ENCODE measurements around the gene ATP5ME.

The ATP5ME gene

GRCh38 chr4:674172-675035, at the start of gene ATP5ME, which contains the start of gene MYL5:
Gene ATP5ME, minus strand, starts transcription at chr4:674276. Its CDS starts 29 bp downstream, at chr4:674247.
Gene MYL5, plus strand, starts transcription at chr4:674542. Its CDS starts 3,485 bp downstream, at chr4:678027.
- Histone ChIP-seq H3K9me2 (replicated peaks; ENCODE audit: control insufficient read depth, low read length) (no peaks in the 10 kb centered on the region), H3K4me3 (ENCODE audit: low read length) (peak within 1 kb of the TSS; percentile 89), H3K4me1 (ENCODE audit: control insufficient read depth, low read length) (peaks cover 47% of the 10 kb centered on the region), H3K27ac (ENCODE audit: low read depth, low read length) (peak within 1 kb of the TSS; percentile 92), H3K27me3 (ENCODE audit: control insufficient read depth, low read length) (no peaks in the 10 kb centered on the region), H3K9me3 (ENCODE audit: control insufficient read depth, insufficient read depth, low read length) (no peaks in the 10 kb centered on the region), H3F3A (ENCODE audit: control insufficient read depth, insufficient read depth) (peaks cover 10% of the 10 kb centered on the region), H3K4me2 (ENCODE audit: low read length) (peak within 1 kb of the TSS; percentile 98), H4K20me1 (ENCODE audit: control insufficient read depth, insufficient read depth, low read depth, low read length) (no peaks in the 10 kb centered on the region), H3K79me2 (ENCODE audit: control insufficient read depth, low read length) (peaks cover 26% of the 10 kb centered on the region), H3K36me3 (ENCODE audit: control insufficient read depth, low read length) (peaks cover 44% of the 10 kb centered on the region)
- TF ChIP-seq CTCF (IDR thresholded peaks at IDR 0.05; ENCODE audit: low read depth, low read length, poor library complexity, severe bottlenecking) (peak; percentile 90), EZH2phosphoT487 (IDR thresholded peaks at IDR 0.05; ENCODE audit: borderline replicate concordance, low read length) (no peak)

GRCh38 chr4:722851-723360, 48.8 kb upstream of the ATP5ME start:
- Histone ChIP-seq H3K27ac (ENCODE audit: low read depth, low read length) (no peak overlapping the region), H3K4me2 (ENCODE audit: low read length) (no peak overlapping the region), H3K9me2 (replicated peaks; ENCODE audit: control insufficient read depth, low read length) (no peaks in the 10 kb centered on the region), H3F3A (ENCODE audit: control insufficient read depth, insufficient read depth) (no peaks in the 10 kb centered on the region), H3K9me3 (ENCODE audit: control insufficient read depth, insufficient read depth, low read length) (peaks cover 3% of the 10 kb centered on the region; the same call in 1 of the 2 replicates), H3K4me3 (ENCODE audit: low read length) (no peak overlapping the region), H3K36me3 (ENCODE audit: control insufficient read depth, low read length) (peaks cover 20% of the 10 kb centered on the region), H4K20me1 (ENCODE audit: control insufficient read depth, insufficient read depth, low read depth, low read length) (peaks cover 5% of the 10 kb centered on the region; the same call in 1 of the 2 replicates), H3K79me2 (ENCODE audit: control insufficient read depth, low read length) (peaks cover 94% of the 10 kb centered on the region), H3K4me1 (ENCODE audit: control insufficient read depth, low read length) (no peaks in the 10 kb centered on the region), H3K27me3 (ENCODE audit: control insufficient read depth, low read length) (no peaks in the 10 kb centered on the region)
- no peak for TF ChIP-seq EZH2phosphoT487 (IDR thresholded peaks at IDR 0.05; ENCODE audit: borderline replicate concordance, low read length)
- no peak for TF ChIP-seq CTCF (IDR thresholded peaks at IDR 0.05; ENCODE audit: low read depth, low read length, poor library complexity, severe bottlenecking)

- Histone ChIP-seq H3K9me3 (ENCODE audit: control insufficient read depth, insufficient read depth, low read length) (peaks cover 3% of the 10 kb centered on the region; the same call in 1 of the 2 replicates), H4K20me1 (ENCODE audit: control insufficient read depth, insufficient read depth, low read depth, low read length) (peaks cover 5% of the 10 kb centered on the region; the same call in 1 of the 2 replicates), H3K9me2 (replicated peaks; ENCODE audit: control insufficient read depth, low read length) (no peaks in the 10 kb centered on the region), H3K27me3 (ENCODE audit: control insufficient read depth, low read length) (no peaks in the 10 kb centered on the region), H3K36me3 (ENCODE audit: control insufficient read depth, low read length) (peaks cover 20% of the 10 kb centered on the region), H3K4me2 (ENCODE audit: low read length) (no peak overlapping the region), H3K4me1 (ENCODE audit: control insufficient read depth, low read length) (no peaks in the 10 kb centered on the region), H3K79me2 (ENCODE audit: control insufficient read depth, low read length) (peaks cover 94% of the 10 kb centered on the region), H3F3A (ENCODE audit: control insufficient read depth, insufficient read depth) (no peaks in the 10 kb centered on the region), H3K27ac (ENCODE audit: low read depth, low read length) (no peak overlapping the region), H3K4me3 (ENCODE audit: low read length) (no peak overlapping the region)
- no peak for TF ChIP-seq CTCF (IDR thresholded peaks at IDR 0.05; ENCODE audit: low read depth, low read length, poor library complexity, severe bottlenecking)
- TF ChIP-seq EZH2phosphoT487 (IDR thresholded peaks at IDR 0.05; ENCODE audit: borderline replicate concordance, low read length), result no peak
Measured at GRCh38 chr4:722169-722725, 48.2 kb upstream of the ATP5ME start.

All from DOHH2 (cell line).